Neutrophil (primary cell): Measurements from ENCODE around the gene TLE1.

Experiments
- H3K27ac ChIP-seq: fragments of 200-600 bp; sonication (generic); 2 replicates; pipeline ENCODE4 v1.5.1; 2016; ENCODE audit warnings: mild to moderate bottlenecking, moderate library complexity
- H3K27me3 ChIP-seq: fragments of 200-600 bp; sonication (generic); 2 replicates; pipeline ENCODE4 v1.6.0; 2016; ENCODE audit warnings: mild to moderate bottlenecking
- H3K36me3 ChIP-seq: fragments of 200-600 bp; sonication (generic); 2 replicates; pipeline ENCODE4 v1.5.1; 2017
- H3K4me1 ChIP-seq, 2 experiments: fragments of 200-600 bp in 1 of 2; sonication (generic) in 1 of 2; 1 replicate in 1 of 2; 2 replicates in 1 of 2; pipeline versions ENCODE4 v1.5.1 to v1.6.1; 2013 to 2016; ENCODE audit warnings: low read depth in 1 of 2, low read length in 1 of 2, mild to moderate bottlenecking in 1 of 2, moderate library complexity in 1 of 2; ENCODE audit not compliant: control insufficient read depth in 1 of 2, insufficient read depth in 1 of 2
- H3K4me3 ChIP-seq, 2 experiments: fragments of 200-600 bp in 1 of 2; sonication (generic) in 1 of 2; 1 replicate in 1 of 2; 2 replicates in 1 of 2; pipeline ENCODE4 v1.5.1; 2013 to 2016; ENCODE audit warnings: low read depth in 1 of 2, low read length in 1 of 2, mild to moderate bottlenecking in 1 of 2, moderate library complexity in 1 of 2
- H3K9me3 ChIP-seq: fragments of 200-600 bp; sonication (generic); 2 replicates; pipeline ENCODE4 v1.5.1; 2016
- CTCF ChIP-seq: fragments of 200-600 bp; sonication (generic); IDR thresholded peaks from 2 replicates; pipeline ENCODE4 v1.5.1; 2016; ENCODE audit warnings: antibody characterized with exemption

Gene TLE1

GRCh38 chr9:81634915-81635516 is 54.3 kb downstream of the TLE1 start:
- no peak overlapping the region for H3K27ac ChIP-seq
- TF ChIP-seq CTCF: no peak
- peaks cover 26 to 37% of the 10 kb centered on the region in 2 experiments for H3K4me1 ChIP-seq
- no peaks in the 10 kb centered on the region for H3K9me3 ChIP-seq
- H3K4me3 ChIP-seq: no peak overlapping the region
- no peaks in the 10 kb centered on the region for H3K27me3 ChIP-seq
- no peaks in the 10 kb centered on the region for H3K36me3 ChIP-seq

GRCh38 chr9:81633952-81634854 is 55.1 kb downstream of the TLE1 start:
- H3K4me1 ChIP-seq: peaks cover 24 to 30% of the 10 kb centered on the region in 2 experiments
- H3K9me3 ChIP-seq: no peaks in the 10 kb centered on the region
- no peaks in the 10 kb centered on the region for H3K36me3 ChIP-seq
- H3K4me3 ChIP-seq: no peak overlapping the region
- TF ChIP-seq CTCF: no peak
- no peak overlapping the region for H3K27ac ChIP-seq
- no peaks in the 10 kb centered on the region for H3K27me3 ChIP-seq

- Histone ChIP-seq H3K4me3 (no peak overlapping the region), H3K36me3 (no peaks in the 10 kb centered on the region), H3K9me3 (no peaks in the 10 kb centered on the region), H3K4me1 (peaks cover 8 to 14% of the 10 kb centered on the region in 2 experiments), H3K27me3 (no peaks in the 10 kb centered on the region), H3K27ac (no peak overlapping the region)
- TF ChIP-seq CTCF: no peak
These were observed 56.7 kb downstream of the TLE1 start for GRCh38 chr9:81632599-81632998.

GRCh38 chr9:81631218-81631745 is 58.1 kb downstream of the TLE1 start:
- H3K27me3 ChIP-seq: no peaks in the 10 kb centered on the region
- H3K27ac ChIP-seq: no peak overlapping the region
- no peaks in the 10 kb centered on the region for H3K36me3 ChIP-seq
- H3K4me3 ChIP-seq: no peak overlapping the region
- TF ChIP-seq CTCF: no peak
- H3K9me3 ChIP-seq: no peaks in the 10 kb centered on the region
- H3K4me1 ChIP-seq: peaks cover 0 to 6% of the 10 kb centered on the region in 2 experiments

- Histone ChIP-seq H3K9me3 (no peaks in the 10 kb centered on the region), H3K27me3 (no peaks in the 10 kb centered on the region), H3K36me3 (no peaks in the 10 kb centered on the region), H3K27ac (no peak overlapping the region), H3K4me3 (no peak overlapping the region), H3K4me1 (peaks cover 0 to 6% of the 10 kb centered on the region in 2 experiments)
- no peak for TF ChIP-seq CTCF
These were observed 59.9 kb downstream of the TLE1 start for GRCh38 chr9:81629440-81629839.
